ENCODE data around the gene DPRX. TPM values are rescaled to one million over a fixed set of nuclear protein-coding genes. Genes with fewer than 3 reads are reported as not detected.
A peak's percentile ranks its signal among the peaks of the same experiment; 100 is the strongest.

The DPRX gene
- total RNA-seq, 2 donors from 2014 or later: not detected

DNA sequence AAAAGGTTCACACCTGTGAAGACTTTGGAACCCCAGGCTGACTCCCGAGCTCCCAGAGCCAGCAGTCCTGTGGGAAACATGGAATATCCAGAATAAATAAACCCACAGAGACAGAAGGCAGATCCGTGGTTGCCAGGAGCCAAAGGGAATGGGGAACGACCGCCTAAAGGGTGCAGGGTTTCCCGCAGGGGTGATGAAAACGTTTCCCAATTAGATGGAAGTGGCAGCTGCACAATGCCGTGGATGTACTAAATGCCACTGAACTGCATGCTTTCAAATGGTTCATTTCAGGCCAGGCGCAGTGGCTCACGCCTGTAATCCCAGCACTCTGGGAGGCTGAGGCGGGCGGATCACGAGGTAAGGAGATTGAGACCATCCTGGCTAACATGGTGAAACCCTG is 23.4 kb upstream of the DPRX start:
- Histone ChIP-seq H3K4me1 (replicated peaks) (no peaks in the 10 kb centered on the region), H3K27ac (no peak overlapping the region), H3K27me3 (replicated peaks; ENCODE audit: insufficient read depth) (no peaks in the 10 kb centered on the region), H3K36me3 (no peaks in the 10 kb centered on the region), H3K9me3 (no peaks in the 10 kb centered on the region), H3K4me3 (no peak overlapping the region)
- 93% methylated on average over 12 of the region's 12 CpGs for WGBS
- no peak for TF ChIP-seq POLR2A (IDR thresholded peaks at IDR 0.05)
- TF ChIP-seq, protein P1, sequence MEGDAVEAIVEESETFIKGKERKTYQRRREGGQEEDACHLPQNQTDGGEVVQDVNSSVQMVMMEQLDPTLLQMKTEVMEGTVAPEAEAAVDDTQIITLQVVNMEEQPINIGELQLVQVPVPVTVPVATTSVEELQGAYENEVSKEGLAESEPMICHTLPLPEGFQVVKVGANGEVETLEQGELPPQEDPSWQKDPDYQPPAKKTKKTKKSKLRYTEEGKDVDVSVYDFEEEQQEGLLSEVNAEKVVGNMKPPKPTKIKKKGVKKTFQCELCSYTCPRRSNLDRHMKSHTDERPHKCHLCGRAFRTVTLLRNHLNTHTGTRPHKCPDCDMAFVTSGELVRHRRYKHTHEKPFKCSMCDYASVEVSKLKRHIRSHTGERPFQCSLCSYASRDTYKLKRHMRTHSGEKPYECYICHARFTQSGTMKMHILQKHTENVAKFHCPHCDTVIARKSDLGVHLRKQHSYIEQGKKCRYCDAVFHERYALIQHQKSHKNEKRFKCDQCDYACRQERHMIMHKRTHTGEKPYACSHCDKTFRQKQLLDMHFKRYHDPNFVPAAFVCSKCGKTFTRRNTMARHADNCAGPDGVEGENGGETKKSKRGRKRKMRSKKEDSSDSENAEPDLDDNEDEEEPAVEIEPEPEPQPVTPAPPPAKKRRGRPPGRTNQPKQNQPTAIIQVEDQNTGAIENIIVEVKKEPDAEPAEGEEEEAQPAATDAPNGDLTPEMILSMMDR (IDR thresholded peaks at IDR 0.05): no peak
- TF ChIP-seq POLR2AphosphoS5 (IDR thresholded peaks at IDR 0.05): no peak
- intact Hi-C loops (cut with DNase I): no loop called here
- no peak for DNase-seq (ENCODE audit: low spot score)

DNA sequence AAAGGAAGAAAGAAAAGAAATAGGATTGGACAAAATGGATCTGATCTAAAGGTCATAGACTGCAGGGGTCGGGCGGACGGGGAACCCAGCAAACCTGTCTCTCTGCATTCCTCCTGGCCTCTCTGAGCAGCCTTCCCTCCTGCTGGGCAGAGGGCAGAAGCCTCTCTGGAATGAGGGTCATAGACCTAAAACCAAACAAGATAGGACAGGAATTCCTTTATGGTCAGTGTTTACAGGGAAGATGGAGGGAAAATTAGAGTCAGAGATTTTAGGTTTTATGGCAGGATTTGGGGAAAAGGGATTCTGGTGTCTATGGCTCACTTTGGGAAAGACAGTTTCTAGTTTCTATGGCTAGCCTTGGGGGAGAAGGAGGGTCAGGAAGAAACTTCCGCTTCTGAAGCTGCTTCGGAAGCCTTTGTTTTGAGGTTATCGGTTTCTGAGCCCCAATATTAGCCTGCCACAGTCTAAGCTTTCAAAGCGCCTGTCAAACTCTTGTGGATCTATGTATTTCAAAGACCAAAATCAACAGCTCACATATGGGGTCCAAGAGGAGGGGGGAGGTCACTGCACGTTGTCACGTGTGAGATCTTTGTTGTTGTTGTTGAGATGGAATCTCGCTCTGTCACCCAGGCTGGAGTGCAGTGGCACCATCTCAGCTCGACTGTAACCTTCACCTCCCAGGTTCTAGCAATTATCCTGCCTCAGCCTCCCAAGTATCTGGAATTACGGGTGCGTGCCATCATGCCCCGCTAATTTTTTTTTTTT is 18.9 kb upstream of the DPRX start:
- Histone ChIP-seq H3K27me3 (replicated peaks; ENCODE audit: insufficient read depth) (no peaks in the 10 kb centered on the region), H3K9me3 (no peaks in the 10 kb centered on the region), H3K4me1 (replicated peaks) (no peaks in the 10 kb centered on the region), H3K4me3 (no peak overlapping the region), H3K36me3 (no peaks in the 10 kb centered on the region), H3K27ac (no peak overlapping the region)
- TF ChIP-seq POLR2A (IDR thresholded peaks at IDR 0.05) (no peak), POLR2AphosphoS5 (IDR thresholded peaks at IDR 0.05) (no peak)
- TF ChIP-seq, protein P1 (IDR thresholded peaks at IDR 0.05): no peak
- intact Hi-C loops (cut with DNase I): no loop called here
- 51% methylated on average over 14 of the region's 14 CpGs for WGBS
- DNase-seq (ENCODE audit: low spot score): no peak

DNA sequence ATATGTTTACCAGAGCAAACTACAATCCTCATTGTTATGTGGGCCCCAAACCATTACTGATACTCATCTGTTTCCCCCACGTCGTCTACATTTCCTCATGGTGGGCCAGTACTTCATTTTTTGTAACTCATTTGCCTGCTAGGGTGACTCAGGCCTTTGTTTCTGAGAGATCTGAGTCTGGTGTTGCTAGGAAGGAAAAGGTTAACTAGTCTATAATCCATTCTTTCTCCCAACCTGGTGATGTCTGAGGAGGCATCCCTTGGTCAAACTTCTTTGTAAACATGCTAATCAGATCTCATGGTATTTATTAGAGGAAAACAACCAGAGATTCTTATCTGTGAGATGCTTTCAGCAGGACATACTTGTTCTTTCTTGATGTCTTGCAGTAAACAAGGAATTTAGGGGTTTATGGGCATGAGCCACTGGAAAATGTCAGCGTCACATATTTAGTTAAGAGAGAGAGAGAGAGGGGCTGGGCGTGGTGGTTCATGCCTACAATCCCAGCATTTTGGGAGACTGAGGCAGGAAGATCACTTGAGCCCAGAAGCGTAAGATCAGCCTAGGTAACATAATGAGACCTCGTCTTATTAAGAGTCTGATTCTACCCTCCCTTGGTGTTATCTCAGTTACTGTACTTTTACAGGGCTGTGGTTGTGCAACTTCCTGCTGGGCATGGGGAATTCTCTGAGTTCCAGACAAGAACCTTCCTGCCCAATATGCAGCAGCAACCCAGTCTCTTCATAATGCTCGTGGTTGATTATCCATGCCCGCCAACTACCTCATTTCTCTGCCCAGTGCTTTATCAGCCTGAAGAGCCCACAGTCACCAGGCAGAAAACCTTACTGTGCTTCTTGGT is 9.7 kb upstream of the DPRX start:
- Histone ChIP-seq H3K27ac (peak overlapping the region; percentile 23 to 74), H3K9me3 (no peaks in the 10 kb centered on the region), H3K4me1 (replicated peaks) (no peaks in the 10 kb centered on the region)

DNA sequence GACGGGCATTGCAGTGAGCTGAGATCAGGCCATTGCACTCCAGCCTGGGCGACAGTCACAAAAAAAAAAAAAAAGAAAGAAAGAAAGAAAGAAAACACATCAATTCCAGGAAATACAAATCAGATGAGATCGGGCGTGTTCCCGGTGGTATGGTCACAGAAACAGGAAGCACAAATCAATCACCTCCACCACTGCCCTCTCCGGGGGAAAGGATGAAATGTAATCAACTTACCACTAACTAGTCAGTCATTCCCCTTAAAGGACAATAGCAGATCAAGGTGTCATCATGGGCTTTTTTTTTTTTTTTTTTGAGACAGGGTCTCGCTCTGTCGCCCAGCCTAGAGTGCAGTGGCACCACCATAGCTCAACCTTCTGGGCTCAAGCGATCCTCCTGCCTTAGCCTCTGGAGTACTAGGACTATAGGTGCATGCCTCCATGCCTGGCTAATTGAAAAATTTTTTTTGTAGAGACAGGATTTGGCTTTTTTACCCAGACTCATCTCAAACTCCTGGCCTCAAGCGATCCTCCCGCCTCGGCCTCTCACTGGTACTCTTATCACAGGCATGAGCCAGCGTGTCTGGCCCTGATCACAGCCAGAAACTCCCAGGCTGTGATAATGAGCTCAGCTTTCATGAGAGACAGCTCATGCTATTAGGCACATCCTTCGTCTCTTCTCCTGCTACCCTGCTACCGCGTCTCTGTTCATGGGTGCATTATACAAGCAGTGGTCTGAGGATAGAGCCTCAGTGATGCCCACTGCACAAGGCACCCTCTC is 6.8 kb upstream of the DPRX start:
- WGBS: 60% methylated on average over 16 of the region's 16 CpGs
- H3K27ac ChIP-seq: no peak overlapping the region
- no peaks in the 10 kb centered on the region for H3K36me3 ChIP-seq
- H3K4me1 ChIP-seq (replicated peaks): no peaks in the 10 kb centered on the region
- no peak overlapping the region for H3K4me3 ChIP-seq
- TF ChIP-seq POLR2A (IDR thresholded peaks at IDR 0.05) (no peak), POLR2AphosphoS5 (IDR thresholded peaks at IDR 0.05) (no peak)
- TF ChIP-seq, protein P1 (IDR thresholded peaks at IDR 0.05): no peak
- intact Hi-C loops (cut with DNase I): no loop called here
- no peak for DNase-seq (ENCODE audit: low spot score)
- no peaks in the 10 kb centered on the region for H3K27me3 ChIP-seq (replicated peaks; ENCODE audit: insufficient read depth)
- no peaks in the 10 kb centered on the region for H3K9me3 ChIP-seq

More for the DNA sequence above, 9.7 kb upstream of the DPRX start:
- H3K36me3 ChIP-seq: no peaks in the 10 kb centered on the region
- H3K4me3 ChIP-seq: no peak overlapping the region
- H3K27me3 ChIP-seq (replicated peaks; ENCODE audit: insufficient read depth): no peaks in the 10 kb centered on the region
- TF ChIP-seq, protein P1 (IDR thresholded peaks at IDR 0.05): no peak
- TF ChIP-seq POLR2AphosphoS5 (IDR thresholded peaks at IDR 0.05): peak; percentile 82
- TF ChIP-seq POLR2A (IDR thresholded peaks at IDR 0.05): no peak
- 19% methylated on average over 8 of the region's 8 CpGs for WGBS
- intact Hi-C loops (cut with DNase I): no loop called here
- DNase-seq (ENCODE audit: low spot score): peak; percentile 77

All from prostate gland (tissue), 2 donors.